Upper lobe of left lung (tissue), 4 donors: ENCODE results near the gene ADD3.

Experiments
- CTCF ChIP-seq, 6 experiments: fragments of 450-650 bp in 4 of 6; fragments of 200-600 bp in 2 of 6; sonication (generic) in 2 of 6; IDR thresholded peaks; one replicate each; pipeline ENCODE4 v1.5.1; 2016 to 2019; ENCODE audit warnings: antibody characterized with exemption in 6 of 6
- EP300 ChIP-seq, 4 donors: sonication (generic); formaldehyde crosslinking; IDR thresholded peaks; one replicate each; pipeline ENCODE4 v1.5.1; 2017; ENCODE audit warnings: antibody characterized with exemption in 4 of 4, control low read depth in 2 of 4
- POLR2A ChIP-seq, 4 donors: fragments of 450-650 bp; IDR thresholded peaks; one replicate each; pipeline ENCODE4 v1.5.1; 2016 to 2017; ENCODE audit warnings: antibody characterized with exemption in 4 of 4, mild to moderate bottlenecking in 2 of 4
- POLR2AphosphoS5 ChIP-seq, 2 donors: sonication (generic); formaldehyde crosslinking; IDR thresholded peaks; one replicate each; pipeline ENCODE4 v1.5.1; 2017; ENCODE audit warnings: antibody characterized with exemption in 2 of 2

- TF ChIP-seq CTCF (IDR thresholded peaks at IDR 0.05) (no peak), POLR2A (IDR thresholded peaks at IDR 0.05) (no peak), EP300 (IDR thresholded peaks at IDR 0.05) (no peak), POLR2AphosphoS5 (IDR thresholded peaks at IDR 0.05) (no peak)
Measured at GRCh38 chr10:110042181-110042580, 34.4 kb downstream of the ADD3 start.
